AG09319 (cell line): Measurements from ENCODE around the gene TOX3.

ENCODE experiments used
- DNase-seq: peaks from one replicate; pipeline ENCODE4 v3.0.0-alpha.2; 2010; ENCODE audit warnings: low read depth; ENCODE audit errors: extremely low read depth
- CTCF ChIP-seq: IDR thresholded peaks from 2 replicates; pipeline ENCODE4 v1.5.1; 2011; ENCODE audit warnings: low read depth, mild to moderate bottlenecking, inconsistent platforms, low read length, moderate library complexity

Gene TOX3

GRCh38 chr16:52535076-52535475 lies 11.9 kb downstream of the TOX3 start:
- TF ChIP-seq CTCF: no peak
- no peak for DNase-seq

- TF ChIP-seq CTCF: no peak
- no peak for DNase-seq
Measured at GRCh38 chr16:52533296-52533695, 13.6 kb downstream of the TOX3 start.

GRCh38 chr16:52532384-52532783 lies 14.6 kb downstream of the TOX3 start:
- DNase-seq: no peak
- TF ChIP-seq CTCF: no peak

GRCh38 chr16:52529226-52529625 lies 17.7 kb downstream of the TOX3 start:
- DNase-seq: no peak
- no peak for TF ChIP-seq CTCF

GRCh38 chr16:52528393-52529065 lies 18.4 kb downstream of the TOX3 start:
- DNase-seq: no peak
- TF ChIP-seq CTCF: no peak

GRCh38 chr16:52526830-52527229 lies 20.1 kb downstream of the TOX3 start:
- no peak for TF ChIP-seq CTCF
- no peak for DNase-seq

GRCh38 chr16:52526116-52526828 lies 20.7 kb downstream of the TOX3 start:
- no peak for DNase-seq

More at GRCh38 chr16:52526116-52526828, 20.7 kb downstream of the TOX3 start:
- TF ChIP-seq CTCF: no peak
